Skin of body (tissue), 1 donor: ENCODE data around the gene RAB20. TPM values are rescaled to one million over a fixed set of nuclear protein-coding genes. Genes with fewer than 3 reads are reported as not detected.

Experiments
- total RNA-seq: library from RNA; depleted of rRNA; stranded (reverse); fragments of >200 nt; gene quantifications from one replicate; pipeline ENCODE4 v1.2.3, GENCODE V29; 2014

RAB20 gene
- total RNA-seq, 1 donor from 2014 or later, result 8.0 TPM

Other genes starting within 250 kb of the RAB20 start
- gene NAXD, start 53.8 kb upstream of the RAB20 start, total RNA-seq, result 15.4 TPM
- 44.2 TPM for gene CARS2, start 144.4 kb upstream of the RAB20 start, total RNA-seq
- 13.5 TPM for gene ING1, start 152.0 kb upstream of the RAB20 start, total RNA-seq